GDM1 (cell line): ENCODE measurements around the gene AUTS2.

Experiments
- DNase-seq: peaks from one replicate; lab custom pipeline; 2025; lab: John Stamatoyannopoulos, UW

Gene AUTS2

GRCh38 chr7:70500261-70500660, 902.0 kb downstream of the AUTS2 start:
- DNase-seq: no peak

- no peak for DNase-seq
These were observed 904.0 kb downstream of the AUTS2 start for GRCh38 chr7:70502117-70502863.

- DNase-seq: no peak
These were observed 906.0 kb downstream of the AUTS2 start for GRCh38 chr7:70504254-70504653.

GRCh38 chr7:70505468-70505867, 907.2 kb downstream of the AUTS2 start:
- DNase-seq: no peak

GRCh38 chr7:70505886-70506285, 907.6 kb downstream of the AUTS2 start:
- no peak for DNase-seq

GRCh38 chr7:70506434-70506833, 908.2 kb downstream of the AUTS2 start:
- DNase-seq: no peak

GRCh38 chr7:70512144-70512543, 913.9 kb downstream of the AUTS2 start:
- DNase-seq: no peak

- DNase-seq: no peak
These were observed 914.5 kb downstream of the AUTS2 start for GRCh38 chr7:70512761-70513160.

GRCh38 chr7:70520611-70521010, 922.3 kb downstream of the AUTS2 start:
- no peak for DNase-seq

- DNase-seq: no peak
These were observed 925.1 kb downstream of the AUTS2 start for GRCh38 chr7:70523249-70523988.

GRCh38 chr7:70523989-70524351, 925.7 kb downstream of the AUTS2 start:
- DNase-seq: no peak

GRCh38 chr7:70525991-70526390, 927.7 kb downstream of the AUTS2 start:
- DNase-seq: no peak

- DNase-seq: no peak
These were observed 929.3 kb downstream of the AUTS2 start for GRCh38 chr7:70527520-70528115.

- no peak for DNase-seq
These were observed 931.2 kb downstream of the AUTS2 start for GRCh38 chr7:70529436-70529835.

GRCh38 chr7:70529914-70530585, 931.8 kb downstream of the AUTS2 start:
- no peak for DNase-seq

GRCh38 chr7:70533614-70534013, 935.3 kb downstream of the AUTS2 start:
- DNase-seq: no peak

GRCh38 chr7:70539205-70539604, 940.9 kb downstream of the AUTS2 start:
- DNase-seq: no peak

GRCh38 chr7:70539617-70540016, 941.3 kb downstream of the AUTS2 start:
- DNase-seq: no peak

GRCh38 chr7:70540641-70541040, 942.4 kb downstream of the AUTS2 start:
- no peak for DNase-seq

- no peak for DNase-seq
These were observed 944.6 kb downstream of the AUTS2 start for GRCh38 chr7:70542750-70543376.

GRCh38 chr7:70544016-70544415, 945.7 kb downstream of the AUTS2 start:
- no peak for DNase-seq

GRCh38 chr7:70545214-70545613, 946.9 kb downstream of the AUTS2 start:
- DNase-seq: no peak
